Gastroesophageal sphincter (tissue), 4 donors: ENCODE measurements around the gene HDAC8. TPM values are rescaled to one million over a fixed set of nuclear protein-coding genes. Genes with fewer than 3 reads are reported as not detected.

Source experiments
- ATAC-seq: fragments of 150-250 bp; one replicate; pipeline ENCODE4 v1.9.1; 2016; ENCODE audit warnings: mild to moderate bottlenecking, moderate library complexity
- H3K27ac ChIP-seq, 4 donors: fragments of 200-600 bp; sonication (generic) in 3 of 4; 1 replicate in 3 of 4; 2 replicates in 1 of 4; pipeline ENCODE4 v1.5.1; 2016 to 2019
- H3K27me3 ChIP-seq: fragments of 200-600 bp; sonication (generic); one replicate; pipeline ENCODE4 v1.5.1; 2019
- H3K36me3 ChIP-seq, 2 donors: fragments of 200-600 bp; sonication (generic); one replicate each; pipeline ENCODE4 v1.5.1; 2019; ENCODE audit warnings: control low read depth in 1 of 2
- H3K4me1 ChIP-seq, 3 donors: fragments of 200-600 bp; sonication (generic); 1 replicate in 2 of 3; 2 replicates in 1 of 3; pipeline ENCODE4 v1.5.1; 2016 to 2019; ENCODE audit warnings: control low read depth in 2 of 3
- H3K4me3 ChIP-seq, 2 donors: fragments of 200-600 bp; sonication (generic); one replicate each; pipeline ENCODE4 v1.5.1; 2019; ENCODE audit warnings: mild to moderate bottlenecking in 1 of 2, moderate library complexity in 1 of 2
- H3K9me3 ChIP-seq, 3 donors: fragments of 200-600 bp; sonication (generic); one replicate each; pipeline ENCODE4 v1.5.1; 2017 to 2019; ENCODE audit warnings: control low read depth in 2 of 3
- EP300 ChIP-seq: sonication (generic); formaldehyde crosslinking; IDR thresholded peaks from one replicate; pipeline ENCODE4 v1.6.1; 2017; ENCODE audit warnings: antibody characterized with exemption, mild to moderate bottlenecking
- POLR2A ChIP-seq, 2 donors: fragments of 450-650 bp; IDR thresholded peaks; one replicate each; pipeline ENCODE4 v1.6.1; 2017; ENCODE audit warnings: antibody characterized with exemption in 2 of 2, mild to moderate bottlenecking in 2 of 2, moderate library complexity in 1 of 2
- POLR2AphosphoS5 ChIP-seq: sonication (generic); formaldehyde crosslinking; IDR thresholded peaks from one replicate; pipeline ENCODE4 v1.6.1; 2017; ENCODE audit warnings: antibody characterized with exemption
- WGBS, 2 donors: methylation state at CpG; one replicate each; pipeline ENCODE4 v1.1.5; 2018; ENCODE audit warnings: low coverage in 1 of 2; 5-methylcytosine and 5-hydroxymethylcytosine counted together
- total RNA-seq, 4 donors: library from RNA; depleted of rRNA; stranded (reverse); fragments of >200 nt; gene quantifications; one replicate each; pipeline ENCODE4 v1.1.0, GENCODE V29; 2016
- TF ChIP-seq, protein P1 (sequence below), 4 experiments: fragments of 200-600 bp in 2 of 4; fragments of 450-650 bp in 2 of 4; sonication (generic) in 1 of 4; IDR thresholded peaks; one replicate each; pipeline ENCODE4 v1.5.1; 2017 to 2019; ENCODE audit warnings: antibody characterized with exemption in 4 of 4, mild to moderate bottlenecking in 2 of 4, moderate library complexity in 2 of 4

HDAC8 gene
- total RNA-seq, 4 donors from 2014 or later, result 15.7 to 34.2 (median 25.6) TPM

DNA sequence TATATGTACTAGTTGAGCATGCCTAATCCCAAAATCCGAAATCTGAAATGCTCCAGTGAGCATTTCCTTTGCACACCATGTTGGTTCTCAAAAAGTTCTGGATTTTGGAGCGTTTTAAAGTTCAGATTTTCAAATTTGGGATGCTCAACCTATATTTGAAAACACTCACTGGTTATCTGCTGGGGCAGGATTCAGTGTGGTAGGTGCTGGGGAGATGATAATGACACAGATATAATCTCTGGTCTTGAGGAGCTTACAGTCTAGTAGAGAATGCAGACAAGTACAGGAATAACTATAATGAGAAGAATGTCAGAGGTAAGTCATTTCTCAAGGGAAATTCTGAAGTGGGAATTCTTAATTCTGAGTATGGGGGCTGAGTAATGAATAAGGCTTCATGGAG lies 207.5 kb downstream of the HDAC8 start:
- H3K4me1 ChIP-seq, result no peaks in the 10 kb centered on the region
- no peaks in the 10 kb centered on the region for H3K27me3 ChIP-seq
- 50 to 83% methylated on average over 2 of the region's 2 CpGs for WGBS, 2 donors
- no peaks in the 10 kb centered on the region for H3K9me3 ChIP-seq
- no peaks in the 10 kb centered on the region for H3K36me3 ChIP-seq
- ATAC-seq, result no peak
- TF ChIP-seq POLR2A (IDR thresholded peaks at IDR 0.05), result no peak
- TF ChIP-seq POLR2AphosphoS5, result no peak
- TF ChIP-seq, protein P1, sequence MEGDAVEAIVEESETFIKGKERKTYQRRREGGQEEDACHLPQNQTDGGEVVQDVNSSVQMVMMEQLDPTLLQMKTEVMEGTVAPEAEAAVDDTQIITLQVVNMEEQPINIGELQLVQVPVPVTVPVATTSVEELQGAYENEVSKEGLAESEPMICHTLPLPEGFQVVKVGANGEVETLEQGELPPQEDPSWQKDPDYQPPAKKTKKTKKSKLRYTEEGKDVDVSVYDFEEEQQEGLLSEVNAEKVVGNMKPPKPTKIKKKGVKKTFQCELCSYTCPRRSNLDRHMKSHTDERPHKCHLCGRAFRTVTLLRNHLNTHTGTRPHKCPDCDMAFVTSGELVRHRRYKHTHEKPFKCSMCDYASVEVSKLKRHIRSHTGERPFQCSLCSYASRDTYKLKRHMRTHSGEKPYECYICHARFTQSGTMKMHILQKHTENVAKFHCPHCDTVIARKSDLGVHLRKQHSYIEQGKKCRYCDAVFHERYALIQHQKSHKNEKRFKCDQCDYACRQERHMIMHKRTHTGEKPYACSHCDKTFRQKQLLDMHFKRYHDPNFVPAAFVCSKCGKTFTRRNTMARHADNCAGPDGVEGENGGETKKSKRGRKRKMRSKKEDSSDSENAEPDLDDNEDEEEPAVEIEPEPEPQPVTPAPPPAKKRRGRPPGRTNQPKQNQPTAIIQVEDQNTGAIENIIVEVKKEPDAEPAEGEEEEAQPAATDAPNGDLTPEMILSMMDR (IDR thresholded peaks at IDR 0.05), result no peak
- TF ChIP-seq EP300, result no peak
- no peak overlapping the region for H3K27ac ChIP-seq
- no peak overlapping the region for H3K4me3 ChIP-seq

DNA sequence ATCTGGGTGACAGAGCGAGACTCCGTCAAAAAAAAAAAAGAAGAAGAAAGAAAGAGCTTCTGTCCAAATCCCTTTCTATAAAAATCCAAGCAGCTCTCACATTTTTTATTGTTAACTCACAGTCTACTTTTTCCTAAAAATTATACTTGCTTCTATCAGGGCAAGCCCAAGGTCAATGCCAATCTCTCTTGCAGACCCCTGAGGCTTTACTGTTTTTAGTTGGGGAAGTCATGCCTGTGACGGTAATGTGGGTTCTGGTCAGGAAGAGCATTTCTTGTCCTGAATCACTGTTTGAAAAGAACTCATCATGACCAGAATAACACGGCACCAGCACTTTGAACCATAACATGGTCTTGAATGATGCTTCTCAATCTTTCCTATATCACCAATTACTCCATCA lies 212.3 kb downstream of the HDAC8 start:
- H3K4me3 ChIP-seq, result no peak overlapping the region
- 73% methylated on average over 2 of the region's 4 CpGs; no CpG with 5 or more reads in 1 of the 2 donors for WGBS, 2 donors
- H3K27ac ChIP-seq, result no peak overlapping the region
- H3K36me3 ChIP-seq, result no peaks in the 10 kb centered on the region
- TF ChIP-seq EP300 (no peak), POLR2A (IDR thresholded peaks at IDR 0.05) (no peak), POLR2AphosphoS5 (no peak)
- TF ChIP-seq, protein P1 (IDR thresholded peaks at IDR 0.05), result no peak
- no peaks in the 10 kb centered on the region for H3K4me1 ChIP-seq
- no peaks in the 10 kb centered on the region for H3K9me3 ChIP-seq
- H3K27me3 ChIP-seq, result no peaks in the 10 kb centered on the region
- ATAC-seq, result no peak

- H3K36me3 ChIP-seq, result peaks cover 0 to 2% of the 10 kb centered on the region in 2 donors
- WGBS, 2 donors, result 80 to 85% methylated on average over 2 to 3 of the region's 4 CpGs
- H3K9me3 ChIP-seq, result no peaks in the 10 kb centered on the region
- no peak overlapping the region for H3K4me3 ChIP-seq
- no peak overlapping the region for H3K27ac ChIP-seq
- no peak for ATAC-seq
- no peaks in the 10 kb centered on the region for H3K27me3 ChIP-seq
- H3K4me1 ChIP-seq, result no peaks in the 10 kb centered on the region
- TF ChIP-seq POLR2A (IDR thresholded peaks at IDR 0.05) (no peak), EP300 (no peak), POLR2AphosphoS5 (no peak)
- TF ChIP-seq, protein P1 (IDR thresholded peaks at IDR 0.05), result no peak
These were observed 214.3 kb downstream of the HDAC8 start for GRCh38 chrX:72358313-72358712.

- no peaks in the 10 kb centered on the region for H3K27me3 ChIP-seq
- no peak for ATAC-seq
- no peaks in the 10 kb centered on the region for H3K9me3 ChIP-seq
- no peak overlapping the region for H3K27ac ChIP-seq
- WGBS, 2 donors, result 21 to 82% methylated on average over 2 of the region's 3 CpGs
- H3K4me1 ChIP-seq, result no peaks in the 10 kb centered on the region
- no peak for TF ChIP-seq POLR2A (IDR thresholded peaks at IDR 0.05)
- no peak for TF ChIP-seq EP300
- TF ChIP-seq POLR2AphosphoS5, result no peak
- TF ChIP-seq, protein P1 (IDR thresholded peaks at IDR 0.05), result no peak
- H3K36me3 ChIP-seq, result peaks cover 0 to 27% of the 10 kb centered on the region in 2 donors
- H3K4me3 ChIP-seq, result no peak overlapping the region
These were observed 219.9 kb downstream of the HDAC8 start for GRCh38 chrX:72352786-72353185.

DNA sequence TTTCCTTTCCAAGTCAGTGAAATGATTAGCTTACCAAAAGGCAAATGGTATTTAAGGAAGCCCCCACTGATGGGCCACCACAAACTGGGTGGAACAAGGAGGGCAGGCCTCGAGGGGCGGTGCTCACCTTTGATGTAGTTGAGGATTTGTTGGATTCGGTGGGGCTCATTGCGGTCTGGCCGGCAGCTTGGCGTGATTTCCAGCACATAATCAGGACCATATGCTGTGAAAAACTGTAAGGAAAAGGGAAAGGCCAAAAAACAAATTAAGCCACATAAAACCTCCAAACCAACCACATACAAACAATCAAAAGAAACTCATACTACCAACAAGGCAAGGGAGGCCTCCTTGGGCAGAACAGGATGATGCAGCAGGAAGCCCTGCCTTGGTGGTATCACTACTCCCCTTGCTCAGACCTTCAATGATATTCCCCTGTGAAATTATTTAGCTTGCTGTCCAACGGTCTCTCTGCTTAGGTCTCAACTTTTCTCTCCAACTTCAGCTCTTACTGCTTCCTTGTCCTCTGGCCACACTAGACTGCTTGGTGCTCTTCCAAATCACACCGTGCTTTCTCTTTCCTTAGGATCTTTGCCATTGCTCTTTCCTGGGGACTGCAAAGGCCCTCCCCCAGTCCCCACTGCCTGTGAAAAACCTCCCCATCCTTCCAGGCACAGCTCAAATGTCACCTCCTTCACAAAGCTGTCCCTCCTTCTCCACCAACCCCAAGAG lies 220.9 kb downstream of the HDAC8 start:
- H3K27me3 ChIP-seq, result no peaks in the 10 kb centered on the region
- no peak for ATAC-seq
- H3K27ac ChIP-seq, result no peak overlapping the region
- H3K36me3 ChIP-seq, result peaks cover 0 to 27% of the 10 kb centered on the region in 2 donors
- H3K9me3 ChIP-seq, result no peaks in the 10 kb centered on the region
- H3K4me3 ChIP-seq, result no peak overlapping the region
- no peaks in the 10 kb centered on the region for H3K4me1 ChIP-seq
- TF ChIP-seq POLR2AphosphoS5, result no peak
- TF ChIP-seq, protein P1 (IDR thresholded peaks at IDR 0.05), result no peak
- 54 to 83% methylated on average over 2 to 4 of the region's 8 CpGs for WGBS, 2 donors
